Measurements from ENCODE around the gene NSUN4. TPM values are rescaled to one million over a fixed set of nuclear protein-coding genes. Genes with fewer than 3 reads are reported as not detected.
"Not testable (repeated sequence)": the region's sequence is repeated elsewhere in the genome, so short reads cannot be mapped to it uniquely, and the experiment has no call there.

The NSUN4 gene
- total RNA-seq, 1 donor from 2014 or later: 29.6 TPM

- H3K4me3 ChIP-seq (ENCODE audit: low read depth, low read length): no peak overlapping the region
- no peak for DNase-seq (ENCODE audit: low read depth)
- no peaks in the 10 kb centered on the region for H3K36me3 ChIP-seq (ENCODE audit: control insufficient read depth, insufficient read depth, low read length)
- no peaks in the 10 kb centered on the region for H3K27me3 ChIP-seq (ENCODE audit: control insufficient read depth, insufficient read depth, low read length)
- TF ChIP-seq CTCF (IDR thresholded peaks at IDR 0.05; ENCODE audit: insufficient read depth, low read length, poor library complexity, severe bottlenecking): no peak
Measured at GRCh38 chr1:46364612-46365011, 24.0 kb downstream of the NSUN4 start.

- not testable (repeated sequence) for H3K36me3 ChIP-seq (ENCODE audit: control insufficient read depth, insufficient read depth, low read length); DNase-seq (ENCODE audit: low read depth); H3K4me3 ChIP-seq (ENCODE audit: low read depth, low read length); H3K27me3 ChIP-seq (ENCODE audit: control insufficient read depth, insufficient read depth, low read length)
Measured at GRCh38 chr1:46365796-46366195, 25.2 kb downstream of the NSUN4 start.

GRCh38 chr1:46367072-46367471 is 26.5 kb downstream of the NSUN4 start:
- TF ChIP-seq CTCF (IDR thresholded peaks at IDR 0.05; ENCODE audit: insufficient read depth, low read length, poor library complexity, severe bottlenecking): no peak
- Histone ChIP-seq H3K4me3 (ENCODE audit: low read depth, low read length) (no peak overlapping the region), H3K36me3 (ENCODE audit: control insufficient read depth, insufficient read depth, low read length) (no peaks in the 10 kb centered on the region), H3K27me3 (ENCODE audit: control insufficient read depth, insufficient read depth, low read length) (no peaks in the 10 kb centered on the region)
- no peak for DNase-seq (ENCODE audit: low read depth)

- not testable (repeated sequence) for H3K27me3 ChIP-seq (ENCODE audit: control insufficient read depth, insufficient read depth, low read length); DNase-seq (ENCODE audit: low read depth); H3K36me3 ChIP-seq (ENCODE audit: control insufficient read depth, insufficient read depth, low read length); H3K4me3 ChIP-seq (ENCODE audit: low read depth, low read length)
Measured at GRCh38 chr1:46367701-46368100, 27.1 kb downstream of the NSUN4 start.

- Histone ChIP-seq H3K27me3 (ENCODE audit: control insufficient read depth, insufficient read depth, low read length) (no peaks in the 10 kb centered on the region), H3K36me3 (ENCODE audit: control insufficient read depth, insufficient read depth, low read length) (no peaks in the 10 kb centered on the region), H3K4me3 (ENCODE audit: low read depth, low read length) (no peak overlapping the region)
- TF ChIP-seq CTCF (IDR thresholded peaks at IDR 0.05; ENCODE audit: insufficient read depth, low read length, poor library complexity, severe bottlenecking): no peak
- no peak for DNase-seq (ENCODE audit: low read depth)
Measured at GRCh38 chr1:46368791-46369190, 28.2 kb downstream of the NSUN4 start.

GRCh38 chr1:46369542-46370213 is 29.1 kb downstream of the NSUN4 start:
- TF ChIP-seq CTCF (IDR thresholded peaks at IDR 0.05; ENCODE audit: insufficient read depth, low read length, poor library complexity, severe bottlenecking): no peak
- Histone ChIP-seq H3K27me3 (ENCODE audit: control insufficient read depth, insufficient read depth, low read length) (no peaks in the 10 kb centered on the region), H3K4me3 (ENCODE audit: low read depth, low read length) (no peak overlapping the region), H3K36me3 (ENCODE audit: control insufficient read depth, insufficient read depth, low read length) (no peaks in the 10 kb centered on the region)
- no peak for DNase-seq (ENCODE audit: low read depth)

- H3K36me3 ChIP-seq (ENCODE audit: control insufficient read depth, insufficient read depth, low read length): no peaks in the 10 kb centered on the region
- no peak for DNase-seq (ENCODE audit: low read depth)
- no peak overlapping the region for H3K4me3 ChIP-seq (ENCODE audit: low read depth, low read length)
- H3K27me3 ChIP-seq (ENCODE audit: control insufficient read depth, insufficient read depth, low read length): no peaks in the 10 kb centered on the region
- no peak for TF ChIP-seq CTCF (IDR thresholded peaks at IDR 0.05; ENCODE audit: insufficient read depth, low read length, poor library complexity, severe bottlenecking)
Measured at GRCh38 chr1:46370214-46370633, 29.6 kb downstream of the NSUN4 start.

All from kidney epithelial cell (primary cell).